GM12878 (cell line): ENCODE data around the gene ICE2. TPM values are rescaled to one million over a fixed set of nuclear protein-coding genes. Genes with fewer than 3 reads are reported as not detected.

Experiments used
- ATAC-seq: fragments of 200-7000 bp; cut with Tn5 transposase; 3 replicates; pipeline ENCODE4 v1.9.1; 2020; ENCODE audit warnings: mild to moderate bottlenecking, moderate library complexity
- BruUV-seq: library from RNA; stranded (reverse); fragments of 400-500 nt; replicated peaks from 2 replicates; lab custom pipeline; 2021; lab: Mats Ljungman, UMichigan
- CTCF ChIA-PET: fragments of 300-600 bp; sonication (Branson Sonifier 250); formaldehyde crosslinking; extraction: SDS; loops from one replicate; lab custom pipeline; 2021; ENCODE audit warnings: inconsistent platforms; lab: Yijun Ruan, JAX
- POLR2A ChIA-PET: fragments of 350-600 bp; formaldehyde crosslinking; extraction: SDS; loops from one replicate; lab custom pipeline; 2021; ENCODE audit warnings: inconsistent platforms; lab: Charles Lee
- RAD21 ChIA-PET: fragments of 300-600 bp; sonication (Branson Sonifier 250); formaldehyde crosslinking; loops from one replicate; lab custom pipeline; 2023; ENCODE audit warnings: antibody characterized with exemption; ENCODE audit not compliant: unreplicated experiment; lab: Charles Lee
- SMC1A ChIA-PET: fragments of 300-600 bp; sonication (Branson Sonifier 250); formaldehyde crosslinking; loops from one replicate; lab custom pipeline; 2023; ENCODE audit not compliant: unreplicated experiment, uncharacterized antibody; lab: Charles Lee
- DNase-seq: peaks from one replicate; pipeline ENCODE4 v3.0.0-alpha.2; 2011; ENCODE audit warnings: low read depth, low spot score
- FAIRE-seq: peaks from 3 replicates; lab custom pipeline; 2011; peaks lifted over from hg19 to GRCh38; lab: Jason Lieb, UNC
- H2AFZ ChIP-seq: 2 replicates; pipeline ENCODE4 v1.6.0; 2011; ENCODE audit warnings: low read depth, low read length, control low read depth; ENCODE audit not compliant: control insufficient read depth
- H3K27ac ChIP-seq: 2 replicates; pipeline ENCODE4 v1.5.1; 2011; ENCODE audit warnings: control low read depth; ENCODE audit not compliant: control insufficient read depth, insufficient read depth
- H3K27me3 ChIP-seq, 2 experiments: replicated peaks in 1 of 2; 2 replicates each; pipeline versions ENCODE4 v1.6.0 to v1.6.1; 2011; ENCODE audit warnings: low read length in 1 of 2; ENCODE audit not compliant: control insufficient read depth in 2 of 2, insufficient read depth in 2 of 2
- H3K36me3 ChIP-seq, 2 experiments: 2 replicates each; pipeline ENCODE4 v1.5.1; 2011; ENCODE audit warnings: low read length in 1 of 2; ENCODE audit not compliant: control insufficient read depth in 2 of 2, insufficient read depth in 2 of 2
- H3K4me1 ChIP-seq: 2 replicates; pipeline ENCODE4 v1.6.1; 2011; ENCODE audit warnings: mild to moderate bottlenecking, low read length, moderate library complexity, mixed read lengths; ENCODE audit not compliant: control insufficient read depth, insufficient read depth
- H3K4me2 ChIP-seq: 2 replicates; pipeline ENCODE4 v1.6.0; 2011; ENCODE audit warnings: control low read depth; ENCODE audit not compliant: control insufficient read depth, insufficient read depth
- H3K4me3 ChIP-seq: fragments of 200-600 bp; sonication (generic); 2 replicates; pipeline ENCODE4 v1.5.1; 2016
- H3K79me2 ChIP-seq: 2 replicates; pipeline ENCODE4 v1.6.0; 2011; ENCODE audit warnings: low read length; ENCODE audit not compliant: control insufficient read depth, insufficient read depth
- H3K9ac ChIP-seq: 2 replicates; pipeline ENCODE4 v1.8.0; 2011; ENCODE audit warnings: low read length, control low read depth, mixed read lengths; ENCODE audit not compliant: control insufficient read depth, insufficient read depth
- H3K9me3 ChIP-seq: replicated peaks from 3 replicates; pipeline ENCODE4 v1.5.1; 2011; ENCODE audit warnings: mild to moderate bottlenecking, low read length; ENCODE audit not compliant: control insufficient read depth, insufficient read depth
- H4K20me1 ChIP-seq: 2 replicates; pipeline ENCODE4 v1.6.0; 2011; ENCODE audit not compliant: control insufficient read depth, insufficient read depth
- FOXK2 ChIP-seq: fragments of 450-650 bp; IDR thresholded peaks from 2 replicates; pipeline ENCODE4 v1.6.1; 2017; ENCODE audit warnings: mild to moderate bottlenecking, moderate library complexity
- KAT2A ChIP-seq: conservative IDR thresholded peaks from 2 replicates; pipeline ENCODE4 v1.6.1; 2011; ENCODE audit warnings: low read depth, low read length; ENCODE audit not compliant: control insufficient read depth
- SIX5 ChIP-seq: IDR thresholded peaks from 2 replicates; pipeline ENCODE4 v1.6.1; 2011; ENCODE audit warnings: mild to moderate bottlenecking, low read depth, low read length, moderate library complexity; ENCODE audit not compliant: severe bottlenecking
- TBL1XR1 ChIP-seq: IDR thresholded peaks from 2 replicates; pipeline ENCODE4 v1.6.1; 2012; ENCODE audit warnings: low read depth, low read length, improper control_type of control experiment
- ZNF217 ChIP-seq: fragments of 450-650 bp; IDR thresholded peaks from 2 replicates; pipeline ENCODE4 v1.6.1; 2017; ENCODE audit warnings: antibody characterized with exemption, mild to moderate bottlenecking
- WGBS: methylation state at CpG from one replicate; pipeline ENCODE4 v1.1.6; 2016; ENCODE audit warnings: low lambda C conversion rate; ENCODE audit not compliant: insufficient replicate concordance, insufficient coverage; ENCODE audit errors: missing lambda C conversion rate; 5-methylcytosine and 5-hydroxymethylcytosine counted together
- in situ Hi-C: fragments of 300-500 bp; cut with MboI; formaldehyde crosslinking; loops from 9 replicates; pipeline ENCODE4 v1.14.3; 2018; ENCODE audit warnings: mixed read lengths
- intact Hi-C: fragments of 100-400 bp; cut with micrococcal nuclease; formaldehyde crosslinking; loops from one replicate; pipeline ENCODE4 v1.14.2; 2022; ENCODE audit not compliant: unreplicated experiment
- polyA plus RNA-seq, 11 experiments: library from polyadenylated mRNA; depleted of rRNA in 4 of 11; unstranded in 6 of 11; stranded (reverse) in 5 of 11; fragments of >200 nt; fragmentation: Nextera tagmentation in 4 of 11; fragmentation: Illumina TruSeq in 1 of 11; extraction: Ambion mirVana in 4 of 11; extraction: Trizol in 1 of 11; gene quantifications; 1 replicate in 1 of 11; 2 replicates in 10 of 11; pipeline versions ENCODE4 v1.2.1 to v1.2.3, GENCODE V29; 2011 to 2016; ENCODE audit warnings: inconsistent platforms in 2 of 11, missing spikeins in 2 of 11, low read depth in 1 of 11
- total RNA-seq, 4 experiments: library from RNA; depleted of rRNA in 3 of 4; stranded (reverse); fragments of >200 nt in 3 of 4; fragmentation: Illumina TruSeq in 1 of 4; extraction: Trizol in 1 of 4; gene quantifications; 2 replicates each; pipeline versions ENCODE4 v1.2.1 to v1.2.3, GENCODE V29; 2013 to 2021
- TF ChIP-seq, protein P1 (sequence below): IDR thresholded peaks from 2 replicates; pipeline ENCODE4 v1.6.1; 2012; ENCODE audit warnings: mild to moderate bottlenecking, low read depth, low read length
- TF ChIP-seq, protein P2 (sequence below): fragments of 450-650 bp; IDR thresholded peaks from 2 replicates; pipeline ENCODE4 v1.6.1; 2017; ENCODE audit warnings: antibody characterized with exemption, mild to moderate bottlenecking, moderate library complexity
- TF ChIP-seq, protein P3 (sequence below): fragments of 450-650 bp; conservative IDR thresholded peaks from 2 replicates; pipeline ENCODE4 v1.6.1; 2017; ENCODE audit warnings: mild to moderate bottlenecking, moderate library complexity

ICE2 gene
- total and polyA plus RNA-seq, 10 of the 15 experiments (the other 5 are each of a cell fraction or from before 2014, with no cell fraction given): 14.2 to 62.0 (median 44.9) TPM

DNA sequence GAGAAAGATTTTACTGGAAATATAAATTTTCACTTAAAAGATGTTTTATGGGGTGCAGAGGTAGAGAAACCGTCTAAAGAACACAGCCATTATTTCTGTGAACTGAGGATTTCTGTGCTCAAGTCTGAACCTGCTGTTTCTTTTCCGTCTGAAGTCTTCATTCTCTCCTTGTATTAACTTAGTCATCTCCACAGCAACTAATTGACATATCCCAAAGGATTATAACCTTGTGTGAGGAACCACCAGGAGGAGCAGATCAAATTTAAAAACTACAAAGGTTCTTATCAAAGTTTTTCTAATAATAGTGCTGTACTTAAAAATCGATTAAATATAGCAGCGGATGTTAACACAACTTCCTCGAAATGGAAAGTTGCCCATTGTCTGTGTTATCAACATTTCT, 31.1 kb upstream of the ICE2 start:
- WGBS: 97% methylated on average over 5 of the region's 5 CpGs
- no peaks in the 10 kb centered on the region; the same call in 1 of the 2 replicates for H3K79me2 ChIP-seq
- DNase-seq (no peak), ATAC-seq (no peak), FAIRE-seq (no peak)
- H3K36me3 ChIP-seq: peaks cover 0 to 12% of the 10 kb centered on the region in 2 experiments
- no TSS peak for BruUV-seq
- H4K20me1 ChIP-seq: no peaks in the 10 kb centered on the region
- H2AFZ ChIP-seq: no peak overlapping the region
- H3K9ac ChIP-seq: no peak overlapping the region
- H3K9me3 ChIP-seq: no peaks in the 10 kb centered on the region
- no peak overlapping the region for H3K4me3 ChIP-seq
- in situ Hi-C loops (loop anchor here (5.0 to 25.0 kb wide), 3 partner anchors 148 to 1327 kb away; no protein-coding TSS in a partner anchor), intact Hi-C loops (no loop called here)
- SMC1A ChIA-PET: interaction anchor here (0.6 to 5.4 kb wide), 5 partner anchors 11 to 407 kb away, joined by 3 to 71 read pairs (median 5); no protein-coding TSS in a partner anchor
- CTCF ChIA-PET: interaction anchor here (0.6 to 17.5 kb wide), 7 partner anchors 9 to 406 kb away, joined by 4 to 222 read pairs (median 29); no protein-coding TSS in a partner anchor
- H3K4me2 ChIP-seq: no peak overlapping the region
- peaks cover 18% of the 10 kb centered on the region for H3K4me1 ChIP-seq
- POLR2A ChIA-PET: interaction anchor here (0.6 to 1.3 kb wide), 2 partner anchors 41 to 1588 kb away, joined by 3 to 5 read pairs; no protein-coding TSS in a partner anchor
- no peak overlapping the region for H3K27ac ChIP-seq
- RAD21 ChIA-PET: interaction anchor here (1.3 to 5.3 kb wide), 3 partner anchors 11 to 385 kb away, joined by 3 to 43 read pairs (median 35); no protein-coding TSS in a partner anchor
- TF ChIP-seq SIX5: no peak
- TF ChIP-seq, protein P1, sequence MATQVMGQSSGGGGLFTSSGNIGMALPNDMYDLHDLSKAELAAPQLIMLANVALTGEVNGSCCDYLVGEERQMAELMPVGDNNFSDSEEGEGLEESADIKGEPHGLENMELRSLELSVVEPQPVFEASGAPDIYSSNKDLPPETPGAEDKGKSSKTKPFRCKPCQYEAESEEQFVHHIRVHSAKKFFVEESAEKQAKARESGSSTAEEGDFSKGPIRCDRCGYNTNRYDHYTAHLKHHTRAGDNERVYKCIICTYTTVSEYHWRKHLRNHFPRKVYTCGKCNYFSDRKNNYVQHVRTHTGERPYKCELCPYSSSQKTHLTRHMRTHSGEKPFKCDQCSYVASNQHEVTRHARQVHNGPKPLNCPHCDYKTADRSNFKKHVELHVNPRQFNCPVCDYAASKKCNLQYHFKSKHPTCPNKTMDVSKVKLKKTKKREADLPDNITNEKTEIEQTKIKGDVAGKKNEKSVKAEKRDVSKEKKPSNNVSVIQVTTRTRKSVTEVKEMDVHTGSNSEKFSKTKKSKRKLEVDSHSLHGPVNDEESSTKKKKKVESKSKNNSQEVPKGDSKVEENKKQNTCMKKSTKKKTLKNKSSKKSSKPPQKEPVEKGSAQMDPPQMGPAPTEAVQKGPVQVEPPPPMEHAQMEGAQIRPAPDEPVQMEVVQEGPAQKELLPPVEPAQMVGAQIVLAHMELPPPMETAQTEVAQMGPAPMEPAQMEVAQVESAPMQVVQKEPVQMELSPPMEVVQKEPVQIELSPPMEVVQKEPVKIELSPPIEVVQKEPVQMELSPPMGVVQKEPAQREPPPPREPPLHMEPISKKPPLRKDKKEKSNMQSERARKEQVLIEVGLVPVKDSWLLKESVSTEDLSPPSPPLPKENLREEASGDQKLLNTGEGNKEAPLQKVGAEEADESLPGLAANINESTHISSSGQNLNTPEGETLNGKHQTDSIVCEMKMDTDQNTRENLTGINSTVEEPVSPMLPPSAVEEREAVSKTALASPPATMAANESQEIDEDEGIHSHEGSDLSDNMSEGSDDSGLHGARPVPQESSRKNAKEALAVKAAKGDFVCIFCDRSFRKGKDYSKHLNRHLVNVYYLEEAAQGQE: no peak
- no peak for TF ChIP-seq ZNF217
- TF ChIP-seq KAT2A: no peak
- no peak for TF ChIP-seq TBL1XR1
- TF ChIP-seq, protein P2, sequence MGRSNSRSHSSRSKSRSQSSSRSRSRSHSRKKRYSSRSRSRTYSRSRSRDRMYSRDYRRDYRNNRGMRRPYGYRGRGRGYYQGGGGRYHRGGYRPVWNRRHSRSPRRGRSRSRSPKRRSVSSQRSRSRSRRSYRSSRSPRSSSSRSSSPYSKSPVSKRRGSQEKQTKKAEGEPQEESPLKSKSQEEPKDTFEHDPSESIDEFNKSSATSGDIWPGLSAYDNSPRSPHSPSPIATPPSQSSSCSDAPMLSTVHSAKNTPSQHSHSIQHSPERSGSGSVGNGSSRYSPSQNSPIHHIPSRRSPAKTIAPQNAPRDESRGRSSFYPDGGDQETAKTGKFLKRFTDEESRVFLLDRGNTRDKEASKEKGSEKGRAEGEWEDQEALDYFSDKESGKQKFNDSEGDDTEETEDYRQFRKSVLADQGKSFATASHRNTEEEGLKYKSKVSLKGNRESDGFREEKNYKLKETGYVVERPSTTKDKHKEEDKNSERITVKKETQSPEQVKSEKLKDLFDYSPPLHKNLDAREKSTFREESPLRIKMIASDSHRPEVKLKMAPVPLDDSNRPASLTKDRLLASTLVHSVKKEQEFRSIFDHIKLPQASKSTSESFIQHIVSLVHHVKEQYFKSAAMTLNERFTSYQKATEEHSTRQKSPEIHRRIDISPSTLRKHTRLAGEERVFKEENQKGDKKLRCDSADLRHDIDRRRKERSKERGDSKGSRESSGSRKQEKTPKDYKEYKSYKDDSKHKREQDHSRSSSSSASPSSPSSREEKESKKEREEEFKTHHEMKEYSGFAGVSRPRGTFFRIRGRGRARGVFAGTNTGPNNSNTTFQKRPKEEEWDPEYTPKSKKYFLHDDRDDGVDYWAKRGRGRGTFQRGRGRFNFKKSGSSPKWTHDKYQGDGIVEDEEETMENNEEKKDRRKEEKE: no peak
- TF ChIP-seq, protein P3, sequence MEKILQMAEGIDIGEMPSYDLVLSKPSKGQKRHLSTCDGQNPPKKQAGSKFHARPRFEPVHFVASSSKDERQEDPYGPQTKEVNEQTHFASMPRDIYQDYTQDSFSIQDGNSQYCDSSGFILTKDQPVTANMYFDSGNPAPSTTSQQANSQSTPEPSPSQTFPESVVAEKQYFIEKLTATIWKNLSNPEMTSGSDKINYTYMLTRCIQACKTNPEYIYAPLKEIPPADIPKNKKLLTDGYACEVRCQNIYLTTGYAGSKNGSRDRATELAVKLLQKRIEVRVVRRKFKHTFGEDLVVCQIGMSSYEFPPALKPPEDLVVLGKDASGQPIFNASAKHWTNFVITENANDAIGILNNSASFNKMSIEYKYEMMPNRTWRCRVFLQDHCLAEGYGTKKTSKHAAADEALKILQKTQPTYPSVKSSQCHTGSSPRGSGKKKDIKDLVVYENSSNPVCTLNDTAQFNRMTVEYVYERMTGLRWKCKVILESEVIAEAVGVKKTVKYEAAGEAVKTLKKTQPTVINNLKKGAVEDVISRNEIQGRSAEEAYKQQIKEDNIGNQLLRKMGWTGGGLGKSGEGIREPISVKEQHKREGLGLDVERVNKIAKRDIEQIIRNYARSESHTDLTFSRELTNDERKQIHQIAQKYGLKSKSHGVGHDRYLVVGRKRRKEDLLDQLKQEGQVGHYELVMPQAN: no peak
- no peak for TF ChIP-seq FOXK2
- H3K27me3 ChIP-seq: no peaks in the 10 kb centered on the region
